T47D (cell line): Measurements from ENCODE around the gene HACL1.
"Not testable (repeated sequence)": the region's sequence is repeated elsewhere in the genome, so short reads cannot be mapped to it uniquely, and the experiment has no call there.

Source experiments
- DNase-seq, 2 experiments: peaks; one replicate each; pipeline versions ENCODE4 v3.0.0 to v3.0.0-alpha.2; 2011 to 2012; ENCODE audit warnings: low read depth in 1 of 2, low spot score in 1 of 2
- JUND ChIP-seq: IDR thresholded peaks from 2 replicates; pipeline ENCODE4 v1.6.1; 2012; ENCODE audit warnings: low read depth
- in situ Hi-C: cut with HindIII; loops from 2 replicates; pipeline ENCODE4 v1.10.0; 2016; ENCODE audit warnings: low sequenced_read_pairs, low pct_unique_long_range_greater_than_20kb

Gene HACL1

DNA sequence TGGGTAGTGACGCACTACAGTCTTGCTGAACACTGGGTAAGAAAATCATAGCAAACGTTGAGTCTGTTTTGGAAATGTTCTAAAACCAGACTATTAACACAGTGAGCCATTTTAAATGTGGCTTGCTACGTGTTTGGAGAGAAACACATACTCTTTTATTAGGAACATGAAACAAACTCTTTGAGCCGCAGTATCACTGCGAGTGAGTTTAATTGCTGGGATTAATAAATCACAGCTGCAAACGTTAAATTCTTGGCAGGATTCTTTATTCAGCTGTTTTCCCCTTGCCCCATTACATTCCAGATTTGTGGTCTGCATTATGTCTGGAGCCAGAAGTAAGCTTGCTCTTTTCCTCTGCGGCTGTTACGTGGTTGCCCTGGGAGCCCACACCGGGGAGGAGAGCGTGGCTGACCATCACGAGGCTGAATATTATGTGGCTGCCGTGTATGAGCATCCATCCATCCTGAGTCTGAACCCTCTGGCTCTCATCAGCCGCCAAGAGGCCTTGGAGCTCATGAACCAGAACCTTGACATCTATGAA is 33.8 kb upstream of the HACL1 start:
- in situ Hi-C loops: no loop called here
- no peak for DNase-seq
- no peak for TF ChIP-seq JUND

DNA sequence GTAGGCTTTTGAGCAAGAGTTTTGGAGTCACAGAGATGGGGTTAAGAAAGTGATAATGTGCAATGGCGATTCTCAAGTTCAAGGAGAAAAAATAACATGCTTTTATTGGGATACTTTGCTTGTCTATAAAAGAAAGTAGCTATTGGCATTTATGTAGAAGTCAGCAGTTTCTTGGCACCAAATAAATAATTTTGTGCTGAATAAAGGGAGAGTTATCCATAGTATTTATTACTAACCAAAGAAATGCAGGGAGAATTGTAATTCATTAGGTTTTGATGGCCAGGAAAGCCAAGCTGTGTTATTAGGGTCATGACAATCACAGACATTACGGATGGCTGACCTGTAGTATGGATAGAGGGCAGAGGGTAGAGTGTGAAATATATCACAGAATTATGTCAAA is 33.3 kb upstream of the HACL1 start:
- TF ChIP-seq JUND: no peak
- in situ Hi-C loops: no loop called here
- DNase-seq: no peak

DNA sequence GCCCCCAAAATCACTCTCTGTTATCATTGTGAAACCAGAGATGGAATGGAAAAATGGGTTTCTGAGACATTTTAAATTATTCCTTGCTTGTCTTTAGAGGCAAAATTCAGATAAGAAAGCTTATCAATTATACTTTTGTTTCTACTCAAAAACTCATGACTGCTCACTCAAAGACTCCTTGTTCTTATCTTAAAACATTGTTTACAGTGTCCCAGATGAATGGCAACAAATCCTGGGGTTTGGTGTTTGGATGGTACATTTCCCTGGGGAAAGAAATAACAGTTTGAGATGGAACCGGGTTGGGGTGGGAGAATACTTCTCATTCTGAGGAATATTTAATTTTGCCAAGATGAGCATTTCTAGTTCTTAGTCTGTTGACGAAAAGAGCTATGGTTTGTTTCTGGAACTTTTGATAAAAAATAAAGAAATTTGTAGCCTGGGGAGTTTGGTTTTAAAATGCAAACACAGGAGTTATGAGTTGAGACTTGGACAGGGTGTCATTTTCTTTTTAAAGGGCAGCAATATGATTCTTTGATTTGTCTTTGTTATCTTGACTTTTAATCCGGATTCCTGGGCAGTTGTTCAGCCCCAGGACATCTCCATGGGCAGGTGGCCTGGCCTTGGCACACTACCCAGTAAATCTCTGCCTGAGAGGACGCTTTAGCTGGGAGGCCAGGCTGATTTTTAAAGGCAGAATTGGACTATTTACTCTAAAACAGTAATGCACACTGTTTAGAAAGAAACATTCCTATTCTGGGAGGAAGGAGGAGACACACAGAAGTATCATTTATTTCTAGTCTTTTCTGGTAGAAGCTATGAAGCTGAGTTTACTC is 32.6 kb upstream of the HACL1 start:
- in situ Hi-C loops: no loop called here
- DNase-seq: peak; percentile 21 to 83
- TF ChIP-seq JUND: no peak; the same call in 1 of the 2 replicates

DNA sequence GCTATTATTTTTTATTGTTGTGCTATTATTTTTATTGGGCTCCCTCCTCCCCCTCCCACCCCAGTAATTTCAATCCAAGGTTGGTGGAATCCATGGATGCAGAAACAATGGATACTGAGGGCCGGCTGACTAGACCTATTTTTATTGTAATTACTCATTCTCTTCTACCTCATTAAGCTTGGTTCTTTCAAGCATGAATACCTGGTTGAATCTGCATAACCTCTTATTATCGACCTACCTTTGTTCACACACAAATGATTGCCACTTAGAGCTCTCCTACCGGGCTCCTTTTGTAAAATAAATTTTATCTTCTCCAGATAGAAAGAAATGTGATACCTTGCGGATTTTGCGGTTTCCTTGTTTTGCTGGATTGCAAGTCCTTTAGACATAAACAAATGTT is 31.8 kb upstream of the HACL1 start:
- in situ Hi-C loops: no loop called here
- DNase-seq: no peak

DNA sequence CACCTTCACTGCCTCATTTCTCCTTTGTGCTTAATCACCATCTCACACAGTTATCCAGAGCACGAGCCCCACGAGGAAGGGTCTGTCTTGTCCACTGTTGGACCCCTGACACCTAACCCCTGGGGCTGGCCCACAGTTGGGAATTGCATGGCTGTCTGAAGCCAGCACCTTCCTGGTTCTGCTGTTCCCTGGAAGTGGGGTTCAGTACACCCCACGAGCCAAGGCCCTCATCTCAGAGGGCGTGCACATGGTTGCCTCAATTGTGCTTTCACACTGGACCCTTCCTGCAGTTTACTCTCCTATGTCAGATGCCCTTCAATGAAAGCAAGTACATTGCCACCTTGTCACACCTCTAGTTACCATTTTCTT is 30.8 kb upstream of the HACL1 start:
- in situ Hi-C loops: no loop called here
- TF ChIP-seq JUND: no peak
- DNase-seq: no peak

More for the DNA sequence above, 31.8 kb upstream of the HACL1 start:
- no peak for TF ChIP-seq JUND

DNA sequence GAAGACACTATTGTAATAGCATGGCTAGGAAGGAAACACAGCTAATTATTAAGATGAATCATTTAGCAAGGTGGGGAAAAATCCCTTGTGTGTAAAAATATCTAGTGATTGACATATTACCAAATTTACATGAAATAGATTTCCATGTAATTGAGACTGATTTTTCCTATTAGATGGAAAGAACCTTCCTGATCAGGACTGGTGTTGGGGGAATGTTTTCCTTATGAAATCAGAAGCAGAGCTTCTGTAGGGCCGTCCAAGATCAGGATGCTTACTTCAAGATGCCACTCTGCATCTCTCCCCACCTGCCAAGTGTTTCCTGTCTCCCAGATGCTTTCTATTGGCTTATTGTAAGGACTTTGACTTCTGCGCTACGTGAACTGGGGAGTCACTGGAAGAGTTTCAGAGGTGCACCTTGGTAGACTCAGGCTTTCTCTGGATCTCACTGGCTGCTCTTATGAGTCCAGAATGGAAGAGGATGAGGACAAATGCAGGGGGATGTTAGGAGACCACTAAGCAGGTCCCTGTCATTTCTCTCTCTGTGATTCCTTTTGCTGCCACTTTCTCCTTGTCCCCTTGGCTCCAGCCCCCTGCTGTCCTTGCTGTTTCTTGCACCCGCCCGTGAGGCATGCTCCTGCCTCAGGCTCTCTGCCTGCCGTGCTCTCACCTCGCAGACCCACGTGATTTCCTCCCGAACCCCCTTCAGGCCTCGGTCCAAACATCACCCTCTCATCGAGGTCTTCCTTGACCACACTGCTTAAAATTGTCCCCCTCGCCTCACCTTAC is 30.2 kb upstream of the HACL1 start:
- in situ Hi-C loops: no loop called here
- no peak for DNase-seq
- TF ChIP-seq JUND: no peak

DNA sequence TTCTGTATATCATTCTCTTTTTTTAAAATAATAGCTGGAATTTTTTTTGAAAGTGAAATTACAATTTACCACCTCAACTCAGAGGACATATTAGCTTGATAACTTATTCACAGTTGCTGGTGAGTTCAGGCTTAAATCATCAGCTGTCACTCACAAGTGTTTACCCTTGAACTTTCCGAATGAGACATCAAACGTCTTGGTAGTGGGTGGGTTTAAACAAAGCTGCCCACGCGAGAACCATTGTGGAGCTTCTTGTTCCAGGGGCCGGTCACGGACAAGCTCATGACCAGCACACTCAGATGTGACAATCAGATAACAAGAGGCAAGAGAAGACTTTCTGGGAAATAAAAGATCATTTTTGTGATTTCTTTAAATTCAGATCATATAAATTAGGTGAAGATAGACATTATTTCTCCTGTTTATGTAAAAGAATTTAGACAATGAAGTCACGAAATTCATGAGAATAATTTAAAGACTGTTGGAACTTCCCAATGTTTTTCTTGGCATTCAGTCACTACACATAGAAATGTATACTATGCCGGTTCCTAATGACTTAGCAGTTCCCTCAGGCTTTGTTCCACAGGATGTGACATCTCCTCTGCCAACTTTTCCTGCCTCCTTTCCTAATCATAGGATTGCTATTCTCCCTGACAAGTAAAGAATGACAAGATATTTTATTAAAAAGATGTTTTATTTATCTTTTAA is 29.4 kb upstream of the HACL1 start:
- TF ChIP-seq JUND: no peak
- in situ Hi-C loops: no loop called here
- peak in 1 of 2 experiments; percentile 65 for DNase-seq

DNA sequence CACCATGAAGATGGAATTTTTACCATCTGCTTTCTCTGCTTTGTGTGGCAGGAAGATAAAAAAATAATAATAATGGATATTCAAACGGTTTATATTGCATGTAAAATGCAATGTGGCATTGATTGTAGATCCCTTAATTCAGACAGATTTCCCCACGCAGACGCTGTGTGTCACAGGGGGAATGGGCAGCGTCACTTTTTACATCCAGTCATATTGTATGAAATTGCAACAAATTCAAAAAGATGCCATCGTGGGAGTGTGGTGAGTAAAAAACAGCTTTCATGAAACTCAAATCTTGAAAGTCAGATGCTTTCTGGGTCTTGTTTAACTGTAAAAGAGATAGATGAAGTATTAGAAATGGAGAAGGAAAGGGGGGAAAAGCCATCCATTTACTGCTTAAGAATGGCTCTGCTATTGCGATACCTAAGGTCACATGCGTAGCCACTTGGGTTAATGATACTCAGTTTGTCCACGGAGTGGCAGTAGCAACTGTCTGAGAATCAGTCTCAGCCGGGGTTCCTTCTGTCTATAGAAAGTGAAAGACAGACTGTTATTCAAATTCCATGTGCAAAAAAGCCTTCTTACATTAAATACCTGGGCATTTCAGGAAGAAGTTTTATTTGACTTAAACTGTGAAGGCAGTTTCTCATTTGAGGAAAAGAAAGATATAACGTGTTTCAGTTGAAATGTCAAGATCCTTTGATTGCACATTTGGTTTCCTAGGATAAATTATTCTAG is 28.7 kb upstream of the HACL1 start:
- peak; percentile 64 to 84 for DNase-seq
- in situ Hi-C loops: no loop called here

DNA sequence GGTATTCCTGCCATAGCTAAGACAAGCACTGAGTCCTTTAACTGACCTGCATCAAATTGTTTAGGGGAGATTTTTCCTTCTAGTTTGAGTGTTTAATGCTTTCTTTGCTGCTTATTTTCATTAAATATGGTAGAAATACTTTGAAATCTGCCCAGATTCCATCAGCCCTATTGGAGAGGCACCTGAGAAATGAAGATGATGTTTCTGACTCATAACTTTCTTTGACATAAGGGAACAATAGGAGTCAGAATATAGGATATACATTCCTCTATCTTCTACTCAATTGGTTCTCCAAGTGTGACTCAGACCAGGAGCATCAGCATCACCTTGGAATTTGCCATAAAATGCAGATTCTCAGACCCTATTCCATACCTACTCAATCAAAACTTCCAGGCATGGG is 27.6 kb upstream of the HACL1 start:
- TF ChIP-seq JUND: no peak
- no peak for DNase-seq
- in situ Hi-C loops: no loop called here

More for the DNA sequence above, 28.7 kb upstream of the HACL1 start:
- TF ChIP-seq JUND: no peak

DNA sequence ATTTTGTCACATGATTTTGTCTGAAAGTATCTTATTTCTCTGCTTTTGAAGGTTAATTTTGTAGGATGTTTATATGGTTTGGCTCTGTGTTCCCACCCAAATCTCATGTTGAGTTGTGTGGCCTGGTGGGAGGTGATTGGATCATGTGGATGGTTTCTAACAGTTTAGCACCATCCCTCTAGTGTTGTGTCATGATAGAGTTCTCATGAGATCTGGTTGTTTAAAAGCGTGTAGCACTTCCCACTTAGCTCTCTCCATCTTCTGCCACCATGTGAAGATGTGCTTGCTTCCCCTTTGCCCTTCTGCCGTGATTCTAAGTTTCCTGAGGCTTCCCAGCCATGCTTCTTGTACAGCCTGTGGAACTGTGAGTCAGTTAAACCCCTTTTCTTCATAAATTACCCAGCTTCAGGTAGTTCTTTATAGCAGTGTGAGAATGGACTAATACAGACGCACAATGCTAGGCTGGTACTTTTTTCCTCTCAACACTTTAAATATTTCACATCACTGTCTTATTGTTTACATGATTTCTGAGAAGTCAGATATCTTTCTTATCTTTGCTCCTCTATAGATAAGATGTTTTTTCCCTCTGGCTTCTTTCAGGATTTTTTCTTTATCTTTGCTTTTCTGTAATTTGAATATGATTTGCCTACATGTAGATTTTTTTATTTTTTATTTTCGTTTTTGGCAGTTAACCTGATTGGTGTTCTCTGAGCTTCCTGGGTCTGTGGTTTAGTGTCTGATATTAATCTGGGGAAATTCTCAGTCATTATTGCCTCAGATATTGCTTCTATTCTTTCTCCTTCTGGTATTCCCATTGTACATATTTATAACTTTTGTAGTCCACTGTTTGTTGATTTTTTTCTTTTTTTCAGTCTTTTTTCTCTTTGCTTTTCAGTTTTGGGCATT is 22.4 kb upstream of the HACL1 start:
- TF ChIP-seq JUND: no peak
- DNase-seq: no peak
- in situ Hi-C loops: no loop called here

DNA sequence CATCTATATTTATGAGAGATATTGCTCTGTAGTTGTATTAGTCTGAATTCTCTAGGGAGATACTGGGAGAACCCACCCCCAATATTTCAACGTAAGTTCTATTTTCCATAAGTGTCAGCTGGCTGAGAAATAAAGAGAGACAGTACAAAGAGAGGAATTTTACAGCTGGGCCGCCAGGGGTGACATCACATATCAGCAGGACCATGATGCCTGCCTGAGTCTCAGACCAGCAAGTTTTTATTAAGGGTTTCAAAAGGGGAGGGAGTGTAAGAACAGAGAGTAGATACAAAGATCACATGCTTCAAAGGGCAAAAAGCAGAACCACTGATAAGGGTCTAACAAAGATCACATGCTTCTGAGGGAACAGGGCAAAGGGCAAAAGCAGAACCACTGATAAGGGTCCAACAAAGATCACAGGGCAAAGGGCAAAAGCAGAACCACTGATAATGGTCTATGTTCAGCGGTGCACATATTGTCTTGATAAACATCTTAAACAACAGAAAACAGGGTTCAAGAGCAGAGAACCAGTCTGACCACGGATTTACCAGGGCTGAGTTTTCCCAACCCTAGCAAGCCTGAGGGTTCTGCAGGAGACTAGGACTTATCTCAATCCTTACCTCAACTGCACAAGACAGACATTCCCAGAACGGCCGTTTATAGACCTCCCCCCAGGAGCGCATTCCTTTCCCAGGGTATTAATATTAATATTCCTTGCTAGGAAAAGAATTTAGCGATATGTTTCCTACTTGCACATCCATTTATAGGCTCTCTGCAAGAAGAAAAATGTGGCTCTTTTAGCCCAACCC is 18.5 kb upstream of the HACL1 start:
- in situ Hi-C loops, DNase-seq: not testable (repeated sequence)
